ENCODE data around the gene HSPA12B. TPM values are rescaled to one million over a fixed set of nuclear protein-coding genes. Genes with fewer than 3 reads are reported as not detected.
A peak's percentile ranks its signal among the peaks of the same experiment; 100 is the strongest.

Gene HSPA12B
- total and polyA plus RNA-seq, 9 of the 15 experiments (the other 6 are each of a cell fraction or from before 2014, with no cell fraction given): 0.03 to 0.07 TPM; not detected in 7

GRCh38 chr20:3781153-3781910 lies 48.8 kb downstream of the HSPA12B start, which contains the start of gene SPEF1 (continued):
- TF ChIP-seq ZNF175 (CRISPR knock-in tag; IDR thresholded peaks at IDR 0.05; ENCODE audit: low read depth) (no peak), KDM2B (CRISPR knock-in tag; IDR thresholded peaks at IDR 0.05) (no peak), EP400 (IDR thresholded peaks at IDR 0.05) (no peak), CC2D1A (IDR thresholded peaks at IDR 0.05) (no peak), THRB (CRISPR knock-in tag; conservative IDR thresholded peaks at IDR 0.05) (no peak), NELFE (IDR thresholded peaks at IDR 0.05; ENCODE audit: insufficient read depth, insufficient read length) (no peak), U2AF1 (optimal IDR thresholded peaks at IDR 0.05; ENCODE audit: low read depth, low read length) (no peak), ZNF75A (CRISPR knock-in tag; IDR thresholded peaks at IDR 0.05) (no peak), PHTF2 (CRISPR knock-in tag; IDR thresholded peaks at IDR 0.05) (no peak), ZNF639 (CRISPR knock-in tag; conservative IDR thresholded peaks at IDR 0.05 in 1 of 2, IDR thresholded peaks at IDR 0.05 in 1 of 2) (no peak), NKRF (IDR thresholded peaks at IDR 0.05; ENCODE audit: borderline replicate concordance) (peak; percentile 95), NCOA2 (IDR thresholded peaks at IDR 0.05; ENCODE audit: partially characterized antibody in 2 of 2) (no peak), FUS (optimal IDR thresholded peaks at IDR 0.05; ENCODE audit: low read depth, low read length) (no peak), SMARCA4 (IDR thresholded peaks at IDR 0.05) (no peak), SMARCE1 (IDR thresholded peaks at IDR 0.05) (no peak), JUN (IDR thresholded peaks at IDR 0.05; ENCODE audit: borderline replicate concordance, low read depth, low read length) (0 out of 2 replicates have a peak, but pooled peaks have one; percentile 27), JUN (CRISPR knock-in tag; IDR thresholded peaks at IDR 0.05; ENCODE audit: borderline replicate concordance) (no peak), KHSRP (IDR thresholded peaks at IDR 0.05) (no peak)

Measured in K562 (cell line).